A549 (cell line): ENCODE results near the gene TMEM151A.

ENCODE experiments used
- CBX8 ChIP-seq: fragments of 200-600 bp; sonication (generic); IDR thresholded peaks from 2 replicates; pipeline ENCODE4 v1.6.1; 2016
- JUN ChIP-seq, 2 experiments: fragments of >200 bp; sonication (Bioruptor Twin); formaldehyde crosslinking; IDR thresholded peaks; 2 replicates in 1 of 2; 3 replicates in 1 of 2; pipeline ENCODE4 v1.6.1; 2016 to 2017
- MAZ ChIP-seq: fragments of 150-350 bp; IDR thresholded peaks from 2 replicates; pipeline ENCODE4 v1.6.1; 2014; ENCODE audit warnings: antibody characterized with exemption, low read depth, low read length, borderline replicate concordance
- NR3C1 ChIP-seq: fragments of >200 bp; sonication (Bioruptor Twin); formaldehyde crosslinking; IDR thresholded peaks from 3 replicates; pipeline ENCODE4 v1.6.1; 2017
- POLR2A ChIP-seq: IDR thresholded peaks from 2 replicates; pipeline ENCODE4 v1.6.1; 2012; ENCODE audit warnings: mild to moderate bottlenecking, low read length
- SMC3 ChIP-seq: fragments of >200 bp; sonication (Bioruptor Twin); formaldehyde crosslinking; IDR thresholded peaks from 3 replicates; pipeline ENCODE4 v1.6.1; 2018; ENCODE audit warnings: inconsistent platforms
- TF ChIP-seq, protein P1 (sequence below): fragments of >200 bp; sonication (Bioruptor Twin); formaldehyde crosslinking; IDR thresholded peaks from 3 replicates; pipeline ENCODE4 v1.5.1; 2016

GRCh38 chr11:66275396-66275795, 16.3 kb upstream of the TMEM151A start:
- TF ChIP-seq, protein P1, sequence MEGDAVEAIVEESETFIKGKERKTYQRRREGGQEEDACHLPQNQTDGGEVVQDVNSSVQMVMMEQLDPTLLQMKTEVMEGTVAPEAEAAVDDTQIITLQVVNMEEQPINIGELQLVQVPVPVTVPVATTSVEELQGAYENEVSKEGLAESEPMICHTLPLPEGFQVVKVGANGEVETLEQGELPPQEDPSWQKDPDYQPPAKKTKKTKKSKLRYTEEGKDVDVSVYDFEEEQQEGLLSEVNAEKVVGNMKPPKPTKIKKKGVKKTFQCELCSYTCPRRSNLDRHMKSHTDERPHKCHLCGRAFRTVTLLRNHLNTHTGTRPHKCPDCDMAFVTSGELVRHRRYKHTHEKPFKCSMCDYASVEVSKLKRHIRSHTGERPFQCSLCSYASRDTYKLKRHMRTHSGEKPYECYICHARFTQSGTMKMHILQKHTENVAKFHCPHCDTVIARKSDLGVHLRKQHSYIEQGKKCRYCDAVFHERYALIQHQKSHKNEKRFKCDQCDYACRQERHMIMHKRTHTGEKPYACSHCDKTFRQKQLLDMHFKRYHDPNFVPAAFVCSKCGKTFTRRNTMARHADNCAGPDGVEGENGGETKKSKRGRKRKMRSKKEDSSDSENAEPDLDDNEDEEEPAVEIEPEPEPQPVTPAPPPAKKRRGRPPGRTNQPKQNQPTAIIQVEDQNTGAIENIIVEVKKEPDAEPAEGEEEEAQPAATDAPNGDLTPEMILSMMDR, result no peak
- no peak for TF ChIP-seq JUN (IDR thresholded peaks at IDR 0.05)
- no peak for TF ChIP-seq NR3C1
- TF ChIP-seq POLR2A, result no peak
- no peak for TF ChIP-seq CBX8
- no peak for TF ChIP-seq SMC3
- no peak for TF ChIP-seq MAZ
